HT-29 (cell line): ENCODE measurements around the gene NEB. TPM values are rescaled to one million over a fixed set of nuclear protein-coding genes. Genes with fewer than 3 reads are reported as not detected.

Experiments
- DNase-seq: peaks from one replicate; pipeline ENCODE4 v3.0.0-alpha.2; 2015; ENCODE audit warnings: low spot score
- total RNA-seq: library from RNA; depleted of rRNA; stranded (reverse); fragments of >200 nt; shearing (Covaris generic); gene quantifications from 2 replicates; pipeline ENCODE4 v1.2.3, GENCODE V29; 2014; rRNA removed

Gene NEB
- total RNA-seq, 1 experiment from 2014 or later, result 1.0 TPM

GRCh38 chr2:151484100-151484499, 250.2 kb downstream of the NEB start:
- DNase-seq, result no peak

DNA sequence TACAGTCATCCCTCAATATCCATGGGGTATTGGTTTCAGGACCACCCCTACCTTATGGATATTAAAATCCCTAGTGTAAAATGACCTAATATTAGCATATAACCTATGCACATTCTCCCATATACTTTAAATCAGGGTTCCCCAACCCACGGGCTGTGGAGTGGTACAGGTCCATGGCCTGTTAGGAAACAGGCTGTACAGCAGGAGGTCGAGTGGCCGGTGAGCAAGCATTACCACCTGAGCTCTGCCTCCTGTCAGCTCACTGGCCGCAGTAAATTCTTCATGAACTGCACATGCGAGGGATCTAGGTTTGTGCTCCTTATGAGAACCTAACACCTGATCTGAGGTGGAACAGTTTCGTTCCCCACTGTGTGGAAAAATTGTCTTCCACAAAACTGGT, 250.7 kb downstream of the NEB start:
- no peak for DNase-seq

DNA sequence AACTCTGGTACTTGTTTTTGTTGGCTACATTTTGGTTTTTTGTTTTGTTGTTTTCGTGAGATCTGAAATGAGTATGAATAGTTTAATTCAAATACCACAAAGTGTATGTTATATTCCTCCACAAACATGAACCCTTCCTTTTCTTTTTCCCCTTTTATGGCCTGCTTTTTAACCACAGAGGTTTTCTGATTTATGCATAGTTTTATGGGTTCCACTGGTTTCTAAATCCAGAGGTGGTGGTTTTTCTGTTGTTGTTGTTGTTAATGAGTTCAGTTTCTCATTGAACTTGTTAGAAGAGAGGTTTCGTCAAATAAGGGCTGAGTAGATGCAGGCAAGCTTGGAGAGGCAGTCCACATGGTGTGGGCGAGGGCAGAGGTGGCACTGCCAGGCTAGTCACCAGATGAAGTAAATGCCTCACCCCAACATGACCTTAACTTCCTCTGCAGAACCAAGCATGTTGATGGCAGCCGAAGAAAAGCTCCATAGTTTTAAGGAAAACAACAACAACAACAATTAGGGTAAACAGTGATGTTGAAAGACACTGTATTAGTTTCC, 252.0 kb downstream of the NEB start:
- no peak for DNase-seq

DNA sequence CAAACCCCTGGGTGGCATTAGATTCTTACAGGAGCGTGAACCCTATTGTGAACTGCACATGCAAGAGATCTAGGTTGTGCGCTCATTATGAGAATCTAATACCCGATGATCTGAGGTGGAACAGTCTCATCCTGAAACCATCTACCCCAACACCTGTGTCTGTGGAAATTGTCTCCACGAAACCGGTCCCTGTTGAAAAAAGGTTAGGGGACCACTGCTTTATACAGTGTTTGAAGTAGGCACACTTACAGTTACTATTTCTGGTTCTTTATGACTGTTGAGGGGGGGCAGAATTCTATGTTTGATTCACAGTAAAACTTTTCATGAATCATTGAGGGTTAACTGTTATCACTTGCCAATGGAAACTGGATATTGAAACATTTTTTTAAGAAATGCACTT, 252.5 kb downstream of the NEB start:
- no peak for DNase-seq

GRCh38 chr2:151478011-151478410, 256.3 kb downstream of the NEB start:
- DNase-seq, result no peak

DNA sequence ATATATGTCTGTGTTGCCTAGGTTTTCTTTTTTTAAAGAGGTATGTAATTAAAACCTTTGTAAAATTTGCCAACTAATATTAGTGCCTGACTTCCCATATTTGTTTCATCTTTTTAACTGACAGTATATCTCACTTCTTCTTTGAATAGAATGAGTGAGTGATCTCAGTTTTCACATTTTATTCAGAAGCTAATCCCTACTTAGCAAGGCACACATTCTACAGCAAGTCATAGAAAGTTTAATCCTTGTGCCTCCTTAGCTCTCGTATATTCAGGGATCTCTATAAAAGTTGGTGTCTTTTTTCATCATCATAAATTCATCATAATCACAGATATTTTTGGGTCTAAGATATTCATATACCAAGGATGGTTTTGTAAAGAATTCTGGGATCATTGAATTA, 258.0 kb downstream of the NEB start:
- no peak for DNase-seq

GRCh38 chr2:151475071-151475470, 259.2 kb downstream of the NEB start:
- no peak for DNase-seq

DNA sequence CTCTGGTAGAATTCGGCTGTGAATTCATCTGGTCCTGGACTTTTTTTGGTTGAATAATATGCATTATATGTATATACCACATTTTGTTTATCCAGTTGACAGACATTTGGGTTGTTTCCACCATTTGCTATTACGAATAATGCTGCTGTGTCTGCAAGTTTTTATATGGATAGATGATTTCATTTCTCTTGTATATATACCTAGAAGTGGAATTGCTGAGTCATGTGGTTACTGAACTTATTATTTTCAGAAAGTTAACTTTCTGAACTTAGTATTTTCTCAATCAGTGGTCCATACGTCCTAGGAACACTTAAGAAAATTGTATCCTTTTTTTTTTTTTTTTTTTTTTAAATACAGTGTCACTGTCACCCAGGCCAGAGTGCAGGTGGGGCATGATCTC, 261.3 kb downstream of the NEB start:
- DNase-seq, result no peak

DNA sequence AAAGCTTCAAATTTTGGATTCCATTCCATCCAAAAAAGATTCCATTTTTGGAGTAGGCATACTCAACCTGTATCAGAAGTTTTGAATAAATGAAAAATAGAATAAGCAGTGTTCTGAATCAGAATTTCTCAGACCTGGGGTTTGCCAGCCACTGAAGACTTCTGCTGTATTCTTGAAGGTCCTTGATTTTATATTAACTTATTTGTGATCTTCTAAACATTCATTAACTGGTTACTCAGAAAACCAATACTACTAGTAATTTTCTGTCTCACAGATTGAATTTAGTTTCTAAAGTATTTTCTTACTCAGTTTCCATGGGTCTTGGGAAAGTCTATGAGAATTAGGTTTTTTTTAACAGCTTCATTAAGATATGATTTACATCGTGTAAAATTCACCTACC, 263.7 kb downstream of the NEB start:
- no peak for DNase-seq

- no peak for DNase-seq
Measured at GRCh38 chr2:151465771-151466170, 268.5 kb downstream of the NEB start.

GRCh38 chr2:151459358-151459757, 274.9 kb downstream of the NEB start:
- no peak for DNase-seq

DNA sequence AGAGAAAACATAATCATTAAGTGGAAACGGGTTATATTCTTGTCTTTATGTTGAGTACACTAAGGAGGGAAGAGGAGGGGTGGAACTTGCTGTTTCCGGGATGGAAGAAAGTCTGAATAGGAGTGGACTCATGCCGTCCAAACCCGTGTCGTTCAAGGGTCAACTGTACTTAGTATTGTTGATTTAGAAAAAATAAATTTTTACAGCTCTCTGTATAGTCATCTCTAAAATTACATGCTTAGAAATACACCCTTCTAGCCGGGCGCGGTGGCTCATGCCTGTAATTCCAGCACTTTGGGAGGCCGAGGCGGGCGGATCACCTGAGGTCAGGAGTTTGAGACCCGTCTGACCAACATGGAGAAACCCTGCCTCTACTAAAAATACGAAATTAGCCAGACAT, 295.1 kb downstream of the NEB start:
- DNase-seq, result no peak

- no peak for DNase-seq
Measured at GRCh38 chr2:151438506-151438905, 295.8 kb downstream of the NEB start.

DNA sequence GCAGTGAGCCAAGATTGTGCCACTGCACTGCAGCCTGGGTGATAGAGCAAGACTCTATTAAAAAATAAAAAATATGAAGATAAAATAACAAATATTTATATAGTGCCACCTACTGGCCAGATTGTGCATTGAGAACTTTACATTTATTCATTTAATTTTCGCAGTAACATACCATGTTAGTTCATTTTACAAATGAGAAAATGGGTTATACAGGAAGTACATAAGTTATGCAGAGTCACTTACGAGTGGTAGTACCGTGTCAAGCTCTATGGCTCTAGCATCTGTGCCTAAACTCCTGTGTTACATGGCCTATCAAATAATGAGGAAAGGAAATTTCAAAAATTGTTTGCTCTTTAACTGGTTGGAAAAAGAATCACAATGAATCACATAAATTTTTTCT, 296.6 kb downstream of the NEB start:
- peak; percentile 68 for DNase-seq

Other genes starting within 250 kb of the NEB start
- 82.0 and 125 TPM in 2 replicates for gene ARL5A, start 93.9 kb upstream of the NEB start, total RNA-seq